Uterus (tissue), 2 donors: ENCODE measurements around the gene TTC23.

Experiments used
- POLR2A ChIP-seq, 2 donors: fragments of 450-650 bp; IDR thresholded peaks; one replicate each; pipeline ENCODE4 v1.6.1; 2016; ENCODE audit warnings: antibody characterized with exemption in 2 of 2, mild to moderate bottlenecking in 1 of 2, moderate library complexity in 1 of 2
- TF ChIP-seq, protein P1 (sequence below), 4 experiments: fragments of 200-600 bp in 2 of 4; fragments of 450-650 bp in 2 of 4; sonication (generic) in 2 of 4; IDR thresholded peaks; one replicate each; pipeline ENCODE4 v1.5.1; 2016 to 2019; ENCODE audit warnings: antibody characterized with exemption in 4 of 4, mild to moderate bottlenecking in 2 of 4, moderate library complexity in 1 of 4

DNA sequence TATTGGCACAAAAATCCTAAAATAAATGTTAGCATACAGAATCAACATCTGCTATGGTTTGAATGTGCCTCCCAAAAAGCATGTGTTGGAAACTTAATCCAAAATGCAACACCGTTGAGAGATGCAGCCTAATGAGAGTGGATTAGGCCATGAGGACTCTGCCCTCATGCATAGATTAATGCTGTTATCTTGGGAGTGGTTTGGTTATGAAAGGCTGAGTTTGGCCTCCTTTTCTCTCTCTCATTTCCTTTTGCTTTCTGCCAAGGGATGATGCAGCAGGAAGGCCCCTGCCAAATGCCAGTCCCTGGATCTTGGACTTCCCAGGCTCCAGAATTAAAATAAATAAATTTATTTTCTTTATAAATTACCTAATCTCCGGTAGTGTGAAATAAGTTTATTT lies 95.1 kb downstream of the TTC23 start:
- no peak for TF ChIP-seq POLR2A (IDR thresholded peaks at IDR 0.05)
- TF ChIP-seq, protein P1, sequence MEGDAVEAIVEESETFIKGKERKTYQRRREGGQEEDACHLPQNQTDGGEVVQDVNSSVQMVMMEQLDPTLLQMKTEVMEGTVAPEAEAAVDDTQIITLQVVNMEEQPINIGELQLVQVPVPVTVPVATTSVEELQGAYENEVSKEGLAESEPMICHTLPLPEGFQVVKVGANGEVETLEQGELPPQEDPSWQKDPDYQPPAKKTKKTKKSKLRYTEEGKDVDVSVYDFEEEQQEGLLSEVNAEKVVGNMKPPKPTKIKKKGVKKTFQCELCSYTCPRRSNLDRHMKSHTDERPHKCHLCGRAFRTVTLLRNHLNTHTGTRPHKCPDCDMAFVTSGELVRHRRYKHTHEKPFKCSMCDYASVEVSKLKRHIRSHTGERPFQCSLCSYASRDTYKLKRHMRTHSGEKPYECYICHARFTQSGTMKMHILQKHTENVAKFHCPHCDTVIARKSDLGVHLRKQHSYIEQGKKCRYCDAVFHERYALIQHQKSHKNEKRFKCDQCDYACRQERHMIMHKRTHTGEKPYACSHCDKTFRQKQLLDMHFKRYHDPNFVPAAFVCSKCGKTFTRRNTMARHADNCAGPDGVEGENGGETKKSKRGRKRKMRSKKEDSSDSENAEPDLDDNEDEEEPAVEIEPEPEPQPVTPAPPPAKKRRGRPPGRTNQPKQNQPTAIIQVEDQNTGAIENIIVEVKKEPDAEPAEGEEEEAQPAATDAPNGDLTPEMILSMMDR (IDR thresholded peaks at IDR 0.05) = no peak
